PC-3 (cell line): ENCODE data around the gene SLC4A4. TPM values are rescaled to one million over a fixed set of nuclear protein-coding genes. Genes with fewer than 3 reads are reported as not detected.

Source experiments
- ATAC-seq: fragments of 200-7000 bp; cut with Tn5 transposase; 2 replicates; pipeline ENCODE4 v1.9.1; 2020; ENCODE audit warnings: mild to moderate bottlenecking, moderate library complexity
- BruUV-seq: library from RNA; stranded (reverse); fragments of 400-500 nt; replicated peaks from 2 replicates; lab custom pipeline; 2021; lab: Mats Ljungman, UMichigan
- CTCF ChIA-PET: fragments of 300-600 bp; sonication (Branson Sonifier 250); formaldehyde crosslinking; loops from one replicate; lab custom pipeline; 2022; ENCODE audit warnings: antibody characterized with exemption; lab: Charles Lee
- POLR2A ChIA-PET: fragments of 300-600 bp; sonication (Branson Sonifier 250); formaldehyde crosslinking; loops from one replicate; lab custom pipeline; 2022; ENCODE audit warnings: antibody characterized with exemption; ENCODE audit not compliant: unreplicated experiment; lab: Charles Lee
- DNase-seq: peaks from one replicate; pipeline ENCODE4 v3.0.0-alpha.2; 2015
- H2AFZ ChIP-seq: fragments of 300-600 bp; sonication (generic); 2 replicates; pipeline ENCODE4 v1.6.0; 2016; ENCODE audit warnings: antibody characterized with exemption, low read length
- H3F3A ChIP-seq: fragments of 300-600 bp; sonication (generic); one replicate; pipeline ENCODE4 v1.6.0; 2017; ENCODE audit warnings: antibody characterized with exemption, low read length, control low read depth, mild to moderate bottlenecking; ENCODE audit not compliant: unreplicated experiment
- H3K27ac ChIP-seq: fragments of 300-600 bp; sonication (generic); 2 replicates; pipeline ENCODE4 v1.5.1; 2016; ENCODE audit warnings: mild to moderate bottlenecking, low read length
- H3K27me3 ChIP-seq: fragments of 300-600 bp; sonication (generic); 2 replicates; pipeline ENCODE4 v1.6.1; 2016; ENCODE audit warnings: low read length, mixed read lengths
- H3K36me3 ChIP-seq: fragments of 300-600 bp; sonication (generic); 2 replicates; pipeline ENCODE4 v1.6.1; 2016; ENCODE audit warnings: low read depth, mixed run types, low read length, mixed read lengths
- H3K4me1 ChIP-seq: fragments of 300-600 bp; sonication (generic); 2 replicates; pipeline ENCODE4 v1.5.1; 2016; ENCODE audit warnings: low read length; ENCODE audit not compliant: insufficient read depth
- H3K4me2 ChIP-seq: fragments of 300-600 bp; sonication (generic); 2 replicates; pipeline ENCODE4 v1.6.0; 2016; ENCODE audit warnings: low read length
- H3K4me3 ChIP-seq: fragments of 300-600 bp; sonication (generic); 2 replicates; pipeline ENCODE4 v1.5.1; 2016; ENCODE audit warnings: mild to moderate bottlenecking, low read length, mixed read lengths
- H3K79me2 ChIP-seq: fragments of 300-600 bp; sonication (generic); 2 replicates; pipeline ENCODE4 v1.6.1; 2017; ENCODE audit warnings: low read length, mixed read lengths
- H3K9ac ChIP-seq: fragments of 300-600 bp; sonication (generic); 2 replicates; pipeline ENCODE4 v1.6.0; 2016; ENCODE audit warnings: mild to moderate bottlenecking, low read length
- H3K9me2 ChIP-seq: fragments of 300-600 bp; sonication (generic); replicated peaks from 2 replicates; pipeline ENCODE4 v1.6.1; 2016; ENCODE audit warnings: mixed run types, low read length, mixed read lengths
- H3K9me3 ChIP-seq: fragments of 300-600 bp; sonication (generic); 2 replicates; pipeline ENCODE4 v1.6.1; 2016; ENCODE audit warnings: low read length, mixed read lengths
- H4K20me1 ChIP-seq: fragments of 300-600 bp; sonication (generic); 2 replicates; pipeline ENCODE4 v1.6.1; 2016; ENCODE audit warnings: low read length, mixed read lengths
- EZH2 ChIP-seq: fragments of 300-600 bp; sonication (generic); IDR thresholded peaks from one replicate; pipeline ENCODE4 v1.6.1; 2017; ENCODE audit warnings: antibody characterized with exemption, mild to moderate bottlenecking, low read length; ENCODE audit not compliant: unreplicated experiment
- EZH2phosphoT487 ChIP-seq: fragments of 300-600 bp; sonication (generic); IDR thresholded peaks from 2 replicates; pipeline ENCODE4 v1.6.1; 2018; ENCODE audit warnings: mild to moderate bottlenecking, antibody characterized with exemption, low read length, borderline replicate concordance
- intact Hi-C: fragments of 100-400 bp; cut with micrococcal nuclease; formaldehyde crosslinking; loops from 2 replicates; pipeline ENCODE4 v1.9.0; 2023
- total RNA-seq: library from RNA; depleted of rRNA; stranded (reverse); fragments of >200 nt; gene quantifications from 2 replicates; pipeline ENCODE4 v1.2.3, GENCODE V29; 2014
- TF ChIP-seq, protein P1 (sequence below): fragments of 300-600 bp; sonication (generic); conservative IDR thresholded peaks from 2 replicates; pipeline ENCODE4 v1.5.1; 2017; ENCODE audit warnings: antibody characterized with exemption, low read depth, mild to moderate bottlenecking, low read length

Gene SLC4A4
- total RNA-seq, 1 experiment from 2014 or later = 0.47 TPM

DNA sequence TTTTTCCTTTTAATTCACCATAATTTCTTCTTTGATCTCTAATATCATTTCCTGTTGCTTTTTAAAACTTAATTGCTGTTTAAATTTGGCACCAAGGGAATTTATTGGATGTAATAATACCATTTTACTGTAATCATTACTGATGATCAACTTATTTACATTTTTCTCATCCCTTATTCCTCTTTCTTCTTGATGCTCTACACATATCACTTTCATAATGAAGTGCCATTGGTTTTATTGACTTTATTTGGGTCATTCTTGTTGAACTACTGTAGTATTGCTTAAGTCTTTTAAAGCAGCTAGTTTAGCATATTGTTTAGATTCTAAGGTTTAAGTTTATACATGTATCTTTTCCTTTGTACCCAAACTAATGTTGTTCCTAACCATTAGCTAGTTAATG is 130.7 kb downstream of the SLC4A4 start:
- no TSS peak for BruUV-seq
- TF ChIP-seq EZH2phosphoT487 (no peak), EZH2 (no peak)
- TF ChIP-seq, protein P1, sequence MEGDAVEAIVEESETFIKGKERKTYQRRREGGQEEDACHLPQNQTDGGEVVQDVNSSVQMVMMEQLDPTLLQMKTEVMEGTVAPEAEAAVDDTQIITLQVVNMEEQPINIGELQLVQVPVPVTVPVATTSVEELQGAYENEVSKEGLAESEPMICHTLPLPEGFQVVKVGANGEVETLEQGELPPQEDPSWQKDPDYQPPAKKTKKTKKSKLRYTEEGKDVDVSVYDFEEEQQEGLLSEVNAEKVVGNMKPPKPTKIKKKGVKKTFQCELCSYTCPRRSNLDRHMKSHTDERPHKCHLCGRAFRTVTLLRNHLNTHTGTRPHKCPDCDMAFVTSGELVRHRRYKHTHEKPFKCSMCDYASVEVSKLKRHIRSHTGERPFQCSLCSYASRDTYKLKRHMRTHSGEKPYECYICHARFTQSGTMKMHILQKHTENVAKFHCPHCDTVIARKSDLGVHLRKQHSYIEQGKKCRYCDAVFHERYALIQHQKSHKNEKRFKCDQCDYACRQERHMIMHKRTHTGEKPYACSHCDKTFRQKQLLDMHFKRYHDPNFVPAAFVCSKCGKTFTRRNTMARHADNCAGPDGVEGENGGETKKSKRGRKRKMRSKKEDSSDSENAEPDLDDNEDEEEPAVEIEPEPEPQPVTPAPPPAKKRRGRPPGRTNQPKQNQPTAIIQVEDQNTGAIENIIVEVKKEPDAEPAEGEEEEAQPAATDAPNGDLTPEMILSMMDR = no peak
- no peaks in the 10 kb centered on the region for H3F3A ChIP-seq
- peaks cover 14% of the 10 kb centered on the region for H3K4me1 ChIP-seq
- no peaks in the 10 kb centered on the region for H3K9me2 ChIP-seq
- no peak overlapping the region for H2AFZ ChIP-seq
- ATAC-seq (no peak), DNase-seq (no peak)
- no peaks in the 10 kb centered on the region for H3K79me2 ChIP-seq
- no peak overlapping the region for H3K4me3 ChIP-seq
- no peaks in the 10 kb centered on the region for H3K9me3 ChIP-seq
- no peaks in the 10 kb centered on the region for H3K36me3 ChIP-seq
- ChIA-PET POLR2A (no interaction called here), CTCF (interaction anchor here (0.6 kb wide), 1 partner anchor 243 kb away, joined by 4 read pairs; no protein-coding TSS in a partner anchor)
- no peaks in the 10 kb centered on the region for H3K27me3 ChIP-seq
- H4K20me1 ChIP-seq = no peaks in the 10 kb centered on the region
- H3K27ac ChIP-seq = no peak overlapping the region
- no peak overlapping the region for H3K9ac ChIP-seq
- no peak overlapping the region for H3K4me2 ChIP-seq
- intact Hi-C loops = no loop called here

DNA sequence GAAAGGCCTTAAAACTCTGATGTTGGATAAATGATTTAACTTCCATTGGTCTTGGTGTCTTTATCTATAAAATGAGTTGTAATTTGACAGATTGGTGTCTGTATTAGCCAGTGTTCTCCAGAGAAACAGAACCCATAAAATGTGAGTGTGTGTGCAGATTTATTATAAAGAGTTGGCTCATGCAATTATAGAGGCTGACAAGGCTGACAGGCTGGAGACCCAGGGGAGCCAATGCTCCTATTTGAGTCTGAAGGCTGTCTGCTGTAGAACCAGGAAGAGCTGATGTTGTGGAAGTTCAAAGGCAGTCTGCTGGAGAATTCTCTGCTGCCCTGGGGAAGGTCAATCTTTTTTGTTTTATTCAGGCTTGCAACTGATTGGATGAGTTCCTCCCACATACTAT is 131.7 kb downstream of the SLC4A4 start:
- Histone ChIP-seq H3K4me2 (no peak overlapping the region), H3K27ac (no peak overlapping the region), H2AFZ (no peak overlapping the region), H3K9me2 (no peaks in the 10 kb centered on the region), H3K4me1 (peaks cover 14% of the 10 kb centered on the region), H3F3A (no peaks in the 10 kb centered on the region), H3K27me3 (no peaks in the 10 kb centered on the region), H3K79me2 (no peaks in the 10 kb centered on the region), H3K9me3 (no peaks in the 10 kb centered on the region), H3K36me3 (no peaks in the 10 kb centered on the region), H3K4me3 (no peak overlapping the region), H4K20me1 (no peaks in the 10 kb centered on the region), H3K9ac (no peak overlapping the region)
- BruUV-seq = no TSS peak
- ChIA-PET POLR2A (no interaction called here), CTCF (no interaction called here)
- ATAC-seq = no peak
- intact Hi-C loops = no loop called here
- DNase-seq = no peak
- no peak for TF ChIP-seq EZH2
- no peak for TF ChIP-seq EZH2phosphoT487
- TF ChIP-seq, protein P1 = no peak

DNA sequence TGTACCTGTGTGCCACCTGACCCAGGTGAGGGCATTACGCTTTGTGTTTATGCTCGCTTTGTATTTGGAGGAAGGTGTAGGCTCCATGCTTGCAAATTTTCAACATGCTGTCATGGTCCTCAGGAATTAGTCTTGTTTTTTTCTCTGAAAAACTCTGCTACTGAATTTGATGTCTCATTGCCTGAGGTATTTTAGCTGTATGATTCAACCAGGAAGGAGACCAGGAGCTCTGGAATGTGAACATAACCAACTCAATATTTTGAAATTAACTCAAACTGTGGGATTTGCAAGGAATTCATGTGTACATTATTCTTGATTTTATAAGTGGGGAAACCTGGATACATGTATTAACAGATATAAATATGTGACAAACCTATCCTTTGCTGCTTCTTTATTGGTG is 134.1 kb downstream of the SLC4A4 start:
- BruUV-seq = no TSS peak
- DNase-seq (peak; percentile 71), ATAC-seq (peak; percentile 82)
- peak overlapping the region; percentile 8; the same call in 1 of the 2 replicates for H3K27ac ChIP-seq
- no peaks in the 10 kb centered on the region for H3K9me2 ChIP-seq
- H3K4me1 ChIP-seq = peaks cover 14% of the 10 kb centered on the region
- CTCF ChIA-PET = no interaction called here
- no peaks in the 10 kb centered on the region for H4K20me1 ChIP-seq
- H3K9me3 ChIP-seq = no peaks in the 10 kb centered on the region
- H3K9ac ChIP-seq = no peak overlapping the region
- peak overlapping the region; percentile 43; the same call in 1 of the 2 replicates for H2AFZ ChIP-seq
- H3K36me3 ChIP-seq = no peaks in the 10 kb centered on the region
- TF ChIP-seq EZH2phosphoT487 (no peak), EZH2 (no peak)
- TF ChIP-seq, protein P1 = no peak
- intact Hi-C loops = loop anchor here (2.0 kb wide), 1 partner anchor 14 kb away; no protein-coding TSS in a partner anchor
- POLR2A ChIA-PET = interaction anchor here (0.5 kb wide), 1 partner anchor 31 kb away, joined by 4 read pairs; no protein-coding TSS in a partner anchor
- H3K4me3 ChIP-seq = no peak overlapping the region
- H3K4me2 ChIP-seq = peak overlapping the region; percentile 35
- H3K79me2 ChIP-seq = no peaks in the 10 kb centered on the region
- H3F3A ChIP-seq = no peaks in the 10 kb centered on the region
- no peaks in the 10 kb centered on the region for H3K27me3 ChIP-seq
